Colonic mucosa (tissue), 4 donors: ENCODE results near the gene ZW10. TPM values are rescaled to one million over a fixed set of nuclear protein-coding genes. Genes with fewer than 3 reads are reported as not detected.
"Not testable (repeated sequence)": the region's sequence is repeated elsewhere in the genome, so short reads cannot be mapped to it uniquely, and the experiment has no call there.

Source experiments
- DNase-seq: peaks from one replicate; pipeline ENCODE4 v3.0.0-alpha.2; 2020
- H3K27ac ChIP-seq: fragments of 200-600 bp; one replicate; pipeline ENCODE4 v1.8.0; 2021
- H3K27me3 ChIP-seq: fragments of 200-600 bp; one replicate; pipeline ENCODE4 v1.8.0; 2021
- H3K36me3 ChIP-seq: fragments of 200-600 bp; one replicate; pipeline ENCODE4 v1.8.0; 2021
- H3K4me1 ChIP-seq: fragments of 200-600 bp; one replicate; pipeline ENCODE4 v1.8.0; 2021; ENCODE audit warnings: mild to moderate bottlenecking
- H3K4me3 ChIP-seq: fragments of 200-600 bp; one replicate; pipeline ENCODE4 v1.8.0; 2021
- H3K9ac ChIP-seq, 2 donors: one replicate each; pipeline ENCODE4 v1.7.0; 2013; ENCODE audit warnings: control low read depth in 2 of 2, low read depth in 2 of 2, low read length in 2 of 2
- H3K9me3 ChIP-seq: fragments of 200-600 bp; one replicate; pipeline ENCODE4 v1.8.0; 2021
- CTCF ChIP-seq: fragments of 200-600 bp; IDR thresholded peaks from one replicate; pipeline ENCODE4 v1.8.0; 2022; ENCODE audit warnings: antibody characterized with exemption, mild to moderate bottlenecking
- intact Hi-C: fragments of 100-400 bp; cut with DNase I; formaldehyde crosslinking; loops from one replicate; pipeline ENCODE4 v1.14.1; 2022
- total RNA-seq, 2 donors: library from RNA; stranded (reverse); fragmentation: NEBNext Ultra II Directional in 1 of 2; extraction: Animal tissue kit (Norgen Biotek cat#: 25700) in 1 of 2; gene quantifications; one replicate each; pipeline ENCODE4 v1.2.1, GENCODE V29; 2021
- donor health status: healthy.
- donor health status: DM: no; HTN: no; CAD: no.
- donor health status: DM: no; HTN: no; CAD: no.

Gene ZW10
- total RNA-seq, 2 donors from 2014 or later, result 12.3 to 17.8 TPM

- no peak overlapping the region for H3K9ac ChIP-seq
- no peaks in the 10 kb centered on the region for H3K9me3 ChIP-seq
- no peaks in the 10 kb centered on the region for H3K4me1 ChIP-seq
- H3K36me3 ChIP-seq, result no peaks in the 10 kb centered on the region
- DNase-seq, result no peak
- H3K27me3 ChIP-seq, result no peaks in the 10 kb centered on the region
- H3K27ac ChIP-seq, result no peak overlapping the region
- TF ChIP-seq CTCF, result no peak
- no peak overlapping the region for H3K4me3 ChIP-seq
- intact Hi-C loops, result no loop called here
These were observed 50.6 kb downstream of the ZW10 start for GRCh38 chr11:113722934-113723333.

GRCh38 chr11:113722221-113722620, 51.3 kb downstream of the ZW10 start:
- no peak for DNase-seq
- intact Hi-C loops, result no loop called here
- Histone ChIP-seq H3K27ac (no peak overlapping the region), H3K4me1 (no peaks in the 10 kb centered on the region), H3K9me3 (no peaks in the 10 kb centered on the region), H3K9ac (no peak overlapping the region), H3K4me3 (no peak overlapping the region), H3K36me3 (no peaks in the 10 kb centered on the region), H3K27me3 (no peaks in the 10 kb centered on the region)
- no peak for TF ChIP-seq CTCF

- no peak for TF ChIP-seq CTCF
- Histone ChIP-seq H3K36me3 (no peaks in the 10 kb centered on the region), H3K4me3 (no peak overlapping the region), H3K9ac (no peak overlapping the region), H3K27ac (no peak overlapping the region), H3K9me3 (no peaks in the 10 kb centered on the region), H3K4me1 (no peaks in the 10 kb centered on the region), H3K27me3 (no peaks in the 10 kb centered on the region)
- intact Hi-C loops, result no loop called here
- DNase-seq, result no peak
These were observed 51.9 kb downstream of the ZW10 start for GRCh38 chr11:113721462-113722066.

- H3K4me1 ChIP-seq, H3K36me3 ChIP-seq, H3K4me3 ChIP-seq, DNase-seq, H3K27ac ChIP-seq, H3K9me3 ChIP-seq, H3K27me3 ChIP-seq, intact Hi-C loops, H3K9ac ChIP-seq: not testable (repeated sequence)
These were observed 53.0 kb downstream of the ZW10 start for GRCh38 chr11:113720478-113720877.

GRCh38 chr11:113715882-113716625, 57.4 kb downstream of the ZW10 start:
- H3K36me3 ChIP-seq, result no peaks in the 10 kb centered on the region
- no peak for DNase-seq
- H3K4me3 ChIP-seq, result no peak overlapping the region
- no peaks in the 10 kb centered on the region for H3K27me3 ChIP-seq
- no peak overlapping the region for H3K9ac ChIP-seq
- no peak overlapping the region for H3K27ac ChIP-seq
- no peak for TF ChIP-seq CTCF
- no peaks in the 10 kb centered on the region for H3K4me1 ChIP-seq
- H3K9me3 ChIP-seq, result no peaks in the 10 kb centered on the region
- intact Hi-C loops, result loop anchor here (10.0 kb wide), 1 partner anchor 61 kb away; no protein-coding TSS in a partner anchor

GRCh38 chr11:113715273-113715672, 58.2 kb downstream of the ZW10 start:
- no peak for DNase-seq
- TF ChIP-seq CTCF, result no peak
- Histone ChIP-seq H3K9me3 (no peaks in the 10 kb centered on the region), H3K9ac (no peak overlapping the region), H3K4me1 (no peaks in the 10 kb centered on the region), H3K27ac (no peak overlapping the region), H3K4me3 (no peak overlapping the region), H3K27me3 (no peaks in the 10 kb centered on the region), H3K36me3 (no peaks in the 10 kb centered on the region)
- intact Hi-C loops, result loop anchor here (10.0 kb wide), 1 partner anchor 60 kb away; no protein-coding TSS in a partner anchor
